CD4-positive, alpha-beta T cell treated with Interleukin-4 for 1 hour (primary cell): ENCODE data around the gene HERC3.
A peak's percentile ranks its signal among the peaks of the same experiment; 100 is the strongest.

ENCODE experiments used
- DNase-seq, 2 donors: peaks; one replicate each; pipeline ENCODE4 v3.0.0-alpha.2; 2020 to 2022

HERC3 gene

GRCh38 chr4:88720451-88721428, 128.5 kb downstream of the HERC3 start:
- no peak for DNase-seq

- no peak for DNase-seq
These were observed 130.0 kb downstream of the HERC3 start for GRCh38 chr4:88722276-88722780.

GRCh38 chr4:88722828-88723227, 130.5 kb downstream of the HERC3 start:
- DNase-seq, result no peak

GRCh38 chr4:88724406-88724805, 132.1 kb downstream of the HERC3 start:
- DNase-seq, result no peak

GRCh38 chr4:88725143-88725542, 132.9 kb downstream of the HERC3 start:
- no peak for DNase-seq

GRCh38 chr4:88725986-88726385, 133.7 kb downstream of the HERC3 start:
- no peak for DNase-seq

- no peak for DNase-seq
These were observed 135.9 kb downstream of the HERC3 start for GRCh38 chr4:88728146-88728545.

GRCh38 chr4:88729146-88729760, 137.0 kb downstream of the HERC3 start:
- DNase-seq, result no peak

GRCh38 chr4:88730811-88731210, 138.5 kb downstream of the HERC3 start:
- no peak for DNase-seq

GRCh38 chr4:88731381-88731780, 139.1 kb downstream of the HERC3 start:
- no peak for DNase-seq

GRCh38 chr4:88732714-88733368, 140.6 kb downstream of the HERC3 start:
- no peak for DNase-seq

GRCh38 chr4:88734403-88734949, 142.2 kb downstream of the HERC3 start:
- no peak for DNase-seq

- no peak for DNase-seq
These were observed 143.3 kb downstream of the HERC3 start for GRCh38 chr4:88735564-88735963.

GRCh38 chr4:88736264-88736663, 144.0 kb downstream of the HERC3 start:
- no peak for DNase-seq

GRCh38 chr4:88737307-88737941, 145.1 kb downstream of the HERC3 start:
- DNase-seq, result peak; percentile 14 to 35

- DNase-seq, result no peak
These were observed 145.9 kb downstream of the HERC3 start for GRCh38 chr4:88738180-88738579.

- no peak for DNase-seq
These were observed 150.3 kb downstream of the HERC3 start for GRCh38 chr4:88742561-88742960.

- no peak for DNase-seq
These were observed 151.4 kb downstream of the HERC3 start for GRCh38 chr4:88743696-88744095.

- no peak for DNase-seq
These were observed 152.3 kb downstream of the HERC3 start for GRCh38 chr4:88744609-88745008.

- no peak for DNase-seq
These were observed 152.9 kb downstream of the HERC3 start for GRCh38 chr4:88745175-88745574.

GRCh38 chr4:88745581-88746163, 153.4 kb downstream of the HERC3 start:
- no peak for DNase-seq

- DNase-seq, result no peak
These were observed 153.9 kb downstream of the HERC3 start for GRCh38 chr4:88746206-88746605.
